HG03354 (cell line): Measurements from ENCODE around the gene UGT1A5.

ENCODE experiments used
- ATAC-seq: cut with Tn5 transposase; IDR thresholded peaks from one replicate; pipeline ENCODE4 v1.9.1; 2021; ENCODE audit warnings: mild to moderate bottlenecking; ENCODE audit not compliant: unreplicated experiment, poor library complexity, severe bottlenecking

The UGT1A5 gene

GRCh38 chr2:233801357-233802131 is 88.8 kb downstream of the UGT1A5 start:
- ATAC-seq: no peak

GRCh38 chr2:233802132-233802815 is 89.6 kb downstream of the UGT1A5 start:
- ATAC-seq: no peak

GRCh38 chr2:233803292-233803911 is 90.7 kb downstream of the UGT1A5 start:
- no peak for ATAC-seq

GRCh38 chr2:233803994-233804393 is 91.3 kb downstream of the UGT1A5 start:
- no peak for ATAC-seq

- ATAC-seq: no peak
Observed at GRCh38 chr2:233807215-233807865, 94.6 kb downstream of the UGT1A5 start.

GRCh38 chr2:233807966-233808935 is 95.5 kb downstream of the UGT1A5 start:
- no peak for ATAC-seq

- ATAC-seq: no peak
Observed at GRCh38 chr2:233810385-233810784, 97.7 kb downstream of the UGT1A5 start.

- no peak for ATAC-seq
Observed at GRCh38 chr2:233811087-233811486, 98.4 kb downstream of the UGT1A5 start.

GRCh38 chr2:233811732-233812131 is 99.0 kb downstream of the UGT1A5 start:
- ATAC-seq: no peak

- no peak for ATAC-seq
Observed at GRCh38 chr2:233813236-233814055, 100.7 kb downstream of the UGT1A5 start.

GRCh38 chr2:233814056-233814835 is 101.5 kb downstream of the UGT1A5 start:
- ATAC-seq: no peak

GRCh38 chr2:233815861-233816260 is 103.2 kb downstream of the UGT1A5 start:
- no peak for ATAC-seq

- no peak for ATAC-seq
Observed at GRCh38 chr2:233816334-233816733, 103.6 kb downstream of the UGT1A5 start.

GRCh38 chr2:233816771-233817170 is 104.1 kb downstream of the UGT1A5 start:
- ATAC-seq: no peak

GRCh38 chr2:233817361-233817911 is 104.7 kb downstream of the UGT1A5 start:
- no peak for ATAC-seq

GRCh38 chr2:233817995-233818638 is 105.4 kb downstream of the UGT1A5 start:
- ATAC-seq: no peak
